Measurements from ENCODE around the gene NRXN3.
"Not testable (repeated sequence)": the region's sequence is repeated elsewhere in the genome, so short reads cannot be mapped to it uniquely, and the experiment has no call there.

NRXN3 gene

DNA sequence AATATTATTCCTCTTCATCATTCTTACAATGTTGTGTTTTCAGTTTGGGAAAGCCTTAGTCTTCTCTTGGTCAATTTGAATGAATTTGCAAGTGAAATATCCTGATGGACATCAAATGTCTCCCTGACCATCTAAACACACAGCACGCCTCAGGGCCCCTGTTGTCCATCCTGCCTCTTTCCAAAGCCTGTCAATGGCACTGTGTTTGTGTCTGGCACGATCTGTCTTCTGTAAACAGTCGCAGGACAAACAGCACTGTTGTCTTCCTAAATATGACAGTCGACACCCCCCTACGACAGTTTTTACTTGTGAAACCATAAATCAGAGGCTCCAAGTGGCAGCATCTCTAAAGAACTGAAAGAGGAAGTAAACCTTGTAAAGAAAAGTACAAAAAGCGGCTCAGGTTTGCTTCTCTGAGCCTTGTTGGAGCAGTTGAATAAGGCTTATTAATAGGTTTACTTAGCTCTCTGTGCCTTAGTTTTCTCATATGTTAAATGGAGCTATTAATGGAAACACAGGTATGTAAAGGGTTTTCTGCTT lies 285.8 kb downstream of the NRXN3 start:
- no peak overlapping the region for H3K9ac ChIP-seq (ENCODE audit: low read depth, low read length)
- H3K9me3 ChIP-seq (ENCODE audit: insufficient read depth, low read depth, low read length), result no peaks in the 10 kb centered on the region
- H3K4me1 ChIP-seq (ENCODE audit: insufficient read depth, low read length), result no peaks in the 10 kb centered on the region
- H3K36me3 ChIP-seq (ENCODE audit: insufficient read depth, low read depth, low read length), result no peaks in the 10 kb centered on the region
- no peak overlapping the region for H3K27ac ChIP-seq (ENCODE audit: low read length)
- no peak overlapping the region for H3K4me3 ChIP-seq (ENCODE audit: low read length)
- H3K27me3 ChIP-seq (ENCODE audit: insufficient read depth, low read length), result no peaks in the 10 kb centered on the region

GRCh38 chr14:78469947-78470346 lies 299.8 kb downstream of the NRXN3 start:
- no peak overlapping the region for H3K4me3 ChIP-seq (ENCODE audit: low read length)
- no peaks in the 10 kb centered on the region for H3K36me3 ChIP-seq (ENCODE audit: insufficient read depth, low read depth, low read length)
- H3K9ac ChIP-seq (ENCODE audit: low read depth, low read length), result no peak overlapping the region

GRCh38 chr14:78479127-78479780 lies 309.1 kb downstream of the NRXN3 start:
- H3K9ac ChIP-seq (ENCODE audit: low read depth, low read length), result no peak overlapping the region
- no peaks in the 10 kb centered on the region for H3K9me3 ChIP-seq (ENCODE audit: insufficient read depth, low read depth, low read length)
- no peaks in the 10 kb centered on the region for H3K36me3 ChIP-seq (ENCODE audit: insufficient read depth, low read depth, low read length)
- H3K4me1 ChIP-seq (ENCODE audit: insufficient read depth, low read length), result peaks cover 3% of the 10 kb centered on the region; the same call in 1 of the 2 replicates
- H3K27ac ChIP-seq (ENCODE audit: low read length), result no peak overlapping the region
- no peak overlapping the region for H3K4me3 ChIP-seq (ENCODE audit: low read length)
- no peaks in the 10 kb centered on the region for H3K27me3 ChIP-seq (ENCODE audit: insufficient read depth, low read length)

More at GRCh38 chr14:78469947-78470346, 299.8 kb downstream of the NRXN3 start:
- H3K27ac ChIP-seq (ENCODE audit: low read length), result no peak overlapping the region
- no peaks in the 10 kb centered on the region for H3K4me1 ChIP-seq (ENCODE audit: insufficient read depth, low read length)
- H3K27me3 ChIP-seq (ENCODE audit: insufficient read depth, low read length), result no peaks in the 10 kb centered on the region
- peaks cover 5% of the 10 kb centered on the region; the same call in 1 of the 2 replicates for H3K9me3 ChIP-seq (ENCODE audit: insufficient read depth, low read depth, low read length)

- Histone ChIP-seq H3K4me3 (ENCODE audit: low read length) (no peak overlapping the region), H3K9ac (ENCODE audit: low read depth, low read length) (no peak overlapping the region), H3K27ac (ENCODE audit: low read length) (no peak overlapping the region), H3K4me1 (ENCODE audit: insufficient read depth, low read length) (peaks cover 25% of the 10 kb centered on the region), H3K9me3 (ENCODE audit: insufficient read depth, low read depth, low read length) (no peaks in the 10 kb centered on the region), H3K27me3 (ENCODE audit: insufficient read depth, low read length) (no peaks in the 10 kb centered on the region), H3K36me3 (ENCODE audit: insufficient read depth, low read depth, low read length) (no peaks in the 10 kb centered on the region)
These were observed 313.9 kb downstream of the NRXN3 start for GRCh38 chr14:78484028-78484427.

GRCh38 chr14:78486081-78486480 lies 315.9 kb downstream of the NRXN3 start:
- Histone ChIP-seq H3K9ac (ENCODE audit: low read depth, low read length) (no peak overlapping the region), H3K9me3 (ENCODE audit: insufficient read depth, low read depth, low read length) (no peaks in the 10 kb centered on the region), H3K4me1 (ENCODE audit: insufficient read depth, low read length) (peaks cover 22% of the 10 kb centered on the region), H3K27ac (ENCODE audit: low read length) (no peak overlapping the region), H3K27me3 (ENCODE audit: insufficient read depth, low read length) (no peaks in the 10 kb centered on the region), H3K4me3 (ENCODE audit: low read length) (no peak overlapping the region), H3K36me3 (ENCODE audit: insufficient read depth, low read depth, low read length) (no peaks in the 10 kb centered on the region)

- no peaks in the 10 kb centered on the region for H3K9me3 ChIP-seq (ENCODE audit: insufficient read depth, low read depth, low read length)
- no peak overlapping the region for H3K9ac ChIP-seq (ENCODE audit: low read depth, low read length)
- no peak overlapping the region for H3K27ac ChIP-seq (ENCODE audit: low read length)
- H3K4me1 ChIP-seq (ENCODE audit: insufficient read depth, low read length), result peaks cover 22% of the 10 kb centered on the region
- no peaks in the 10 kb centered on the region for H3K36me3 ChIP-seq (ENCODE audit: insufficient read depth, low read depth, low read length)
- H3K4me3 ChIP-seq (ENCODE audit: low read length), result no peak overlapping the region
- no peaks in the 10 kb centered on the region for H3K27me3 ChIP-seq (ENCODE audit: insufficient read depth, low read length)
These were observed 316.4 kb downstream of the NRXN3 start for GRCh38 chr14:78486621-78487020.

- not testable (repeated sequence) for H3K9me3 ChIP-seq (ENCODE audit: insufficient read depth, low read depth, low read length); H3K36me3 ChIP-seq (ENCODE audit: insufficient read depth, low read depth, low read length); H3K27ac ChIP-seq (ENCODE audit: low read length); H3K27me3 ChIP-seq (ENCODE audit: insufficient read depth, low read length); H3K4me3 ChIP-seq (ENCODE audit: low read length); H3K9ac ChIP-seq (ENCODE audit: low read depth, low read length)
- peaks cover 22% of the 10 kb centered on the region for H3K4me1 ChIP-seq (ENCODE audit: insufficient read depth, low read length)
These were observed 317.4 kb downstream of the NRXN3 start for GRCh38 chr14:78487573-78487972.

- Histone ChIP-seq H3K4me3 (ENCODE audit: low read length) (no peak overlapping the region), H3K27ac (ENCODE audit: low read length) (no peak overlapping the region), H3K36me3 (ENCODE audit: insufficient read depth, low read depth, low read length) (no peaks in the 10 kb centered on the region), H3K27me3 (ENCODE audit: insufficient read depth, low read length) (no peaks in the 10 kb centered on the region), H3K9ac (ENCODE audit: low read depth, low read length) (no peak overlapping the region), H3K9me3 (ENCODE audit: insufficient read depth, low read depth, low read length) (no peaks in the 10 kb centered on the region), H3K4me1 (ENCODE audit: insufficient read depth, low read length) (peaks cover 22% of the 10 kb centered on the region)
These were observed 318.8 kb downstream of the NRXN3 start for GRCh38 chr14:78488938-78489337.

- Histone ChIP-seq H3K4me3 (ENCODE audit: low read length) (no peak overlapping the region), H3K4me1 (ENCODE audit: insufficient read depth, low read length) (peaks cover 5% of the 10 kb centered on the region; the same call in 1 of the 2 replicates), H3K9me3 (ENCODE audit: insufficient read depth, low read depth, low read length) (no peaks in the 10 kb centered on the region), H3K9ac (ENCODE audit: low read depth, low read length) (no peak overlapping the region), H3K36me3 (ENCODE audit: insufficient read depth, low read depth, low read length) (no peaks in the 10 kb centered on the region), H3K27ac (ENCODE audit: low read length) (no peak overlapping the region), H3K27me3 (ENCODE audit: insufficient read depth, low read length) (no peaks in the 10 kb centered on the region)
These were observed 320.9 kb downstream of the NRXN3 start for GRCh38 chr14:78491048-78491447.

- no peaks in the 10 kb centered on the region for H3K4me1 ChIP-seq (ENCODE audit: insufficient read depth, low read length)
- no peaks in the 10 kb centered on the region for H3K27me3 ChIP-seq (ENCODE audit: insufficient read depth, low read length)
These were observed 328.0 kb downstream of the NRXN3 start for GRCh38 chr14:78498062-78498595.

DNA sequence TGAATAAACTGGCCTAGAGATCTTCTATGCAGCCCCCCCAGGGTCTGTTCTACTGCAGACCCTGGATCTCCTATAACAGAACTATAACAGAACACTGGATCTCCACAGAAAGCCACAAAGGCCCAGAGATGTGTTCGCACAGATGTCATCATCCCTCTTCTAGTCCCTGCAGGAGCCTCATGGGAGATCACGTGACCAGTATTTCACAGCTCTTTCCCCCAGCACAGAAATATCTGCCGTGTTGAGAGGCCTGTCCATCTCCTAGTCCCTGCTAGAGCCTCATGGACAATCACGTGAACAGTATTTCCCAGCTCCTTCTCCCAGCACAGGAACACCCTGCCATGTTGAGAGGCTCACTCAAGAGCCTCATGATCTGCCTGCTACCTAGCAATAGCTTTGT lies 331.7 kb downstream of the NRXN3 start:
- no peak overlapping the region for H3K27ac ChIP-seq (ENCODE audit: low read length)
- H3K36me3 ChIP-seq (ENCODE audit: insufficient read depth, low read depth, low read length), result no peaks in the 10 kb centered on the region
- H3K4me1 ChIP-seq (ENCODE audit: insufficient read depth, low read length), result 0 out of 2 replicates have a peak, but pooled peaks cover 3% of the 10 kb centered on the region
- H3K4me3 ChIP-seq (ENCODE audit: low read length), result no peak overlapping the region
- H3K9ac ChIP-seq (ENCODE audit: low read depth, low read length), result no peak overlapping the region
- no peaks in the 10 kb centered on the region for H3K27me3 ChIP-seq (ENCODE audit: insufficient read depth, low read length)
- no peaks in the 10 kb centered on the region for H3K9me3 ChIP-seq (ENCODE audit: insufficient read depth, low read depth, low read length)

More at GRCh38 chr14:78498062-78498595, 328.0 kb downstream of the NRXN3 start:
- no peaks in the 10 kb centered on the region for H3K9me3 ChIP-seq (ENCODE audit: insufficient read depth, low read depth, low read length)
- no peak overlapping the region for H3K4me3 ChIP-seq (ENCODE audit: low read length)
- no peak overlapping the region for H3K27ac ChIP-seq (ENCODE audit: low read length)
- H3K36me3 ChIP-seq (ENCODE audit: insufficient read depth, low read depth, low read length), result no peaks in the 10 kb centered on the region
- H3K9ac ChIP-seq (ENCODE audit: low read depth, low read length), result no peak overlapping the region

- no peak overlapping the region for H3K4me3 ChIP-seq (ENCODE audit: low read length)
- H3K27me3 ChIP-seq (ENCODE audit: insufficient read depth, low read length), result no peaks in the 10 kb centered on the region
- H3K9me3 ChIP-seq (ENCODE audit: insufficient read depth, low read depth, low read length), result no peaks in the 10 kb centered on the region
- H3K4me1 ChIP-seq (ENCODE audit: insufficient read depth, low read length), result 0 out of 2 replicates have a peak, but pooled peaks cover 3% of the 10 kb centered on the region
- H3K27ac ChIP-seq (ENCODE audit: low read length), result no peak overlapping the region
- no peaks in the 10 kb centered on the region for H3K36me3 ChIP-seq (ENCODE audit: insufficient read depth, low read depth, low read length)
- no peak overlapping the region for H3K9ac ChIP-seq (ENCODE audit: low read depth, low read length)
These were observed 337.9 kb downstream of the NRXN3 start for GRCh38 chr14:78508023-78508422.
